Natural killer cell (primary cell): ENCODE measurements around the gene STAC. TPM values are rescaled to one million over a fixed set of nuclear protein-coding genes. Genes with fewer than 3 reads are reported as not detected.

ENCODE experiments used
- ATAC-seq, 3 donors: fragments of 150-1000 bp in 2 of 3; fragments of 200-7000 bp in 1 of 3; cut with Tn5 transposase; 1 replicate in 1 of 3; 2 replicates in 2 of 3; pipeline ENCODE4 v1.10.0; 2021; ENCODE audit warnings: mild to moderate bottlenecking in 2 of 3, moderate library complexity in 2 of 3
- DNase-seq, 2 donors: peaks; one replicate each; pipeline versions ENCODE4 v3.0.0 to v3.0.0-alpha.2; 2013 to 2021; ENCODE audit warnings: mixed read lengths in 1 of 2
- H3K27ac ChIP-seq: one replicate; pipeline ENCODE4 v1.5.1; 2013; ENCODE audit warnings: mild to moderate bottlenecking, low read length
- H3K27me3 ChIP-seq: one replicate; pipeline ENCODE4 v1.6.1; 2013; ENCODE audit warnings: low read length; ENCODE audit not compliant: control insufficient read depth, insufficient read depth
- H3K36me3 ChIP-seq: one replicate; pipeline ENCODE4 v1.6.1; 2013; ENCODE audit warnings: low read length; ENCODE audit not compliant: control insufficient read depth, insufficient read depth
- H3K4me1 ChIP-seq: one replicate; pipeline ENCODE4 v1.6.1; 2013; ENCODE audit warnings: low read length; ENCODE audit not compliant: control insufficient read depth, insufficient read depth
- H3K4me3 ChIP-seq: one replicate; pipeline ENCODE4 v1.5.1; 2013; ENCODE audit warnings: low read length
- H3K9me3 ChIP-seq: one replicate; pipeline ENCODE4 v1.6.1; 2013; ENCODE audit warnings: low read length; ENCODE audit not compliant: control insufficient read depth, insufficient read depth
- H3K27ac Mint-ChIP-seq, 2 donors: one replicate each; pipeline ENCODE4 v1.8.0; 2022; ENCODE audit warnings: mild to moderate bottlenecking in 2 of 2, mixed read lengths in 2 of 2, moderate library complexity in 1 of 2
- H3K27me3 Mint-ChIP-seq, 2 donors: one replicate each; pipeline ENCODE4 v1.8.0; 2022; ENCODE audit warnings: low read depth in 2 of 2, mixed read lengths in 2 of 2
- H3K36me3 Mint-ChIP-seq: one replicate; pipeline ENCODE4 v1.8.0; 2022; ENCODE audit warnings: mixed read lengths
- H3K4me1 Mint-ChIP-seq, 2 donors: one replicate each; pipeline ENCODE4 v1.8.0; 2022; ENCODE audit warnings: mixed read lengths in 2 of 2
- H3K4me3 Mint-ChIP-seq: one replicate; pipeline ENCODE4 v1.8.0; 2022; ENCODE audit warnings: mild to moderate bottlenecking, moderate library complexity, mixed read lengths
- H3K9me3 Mint-ChIP-seq, 2 donors: one replicate each; pipeline ENCODE4 v1.8.0; 2022; ENCODE audit warnings: mixed read lengths in 2 of 2
- WGBS: methylation state at CpG from one replicate; pipeline ENCODE4 v1.1.7; 2013; ENCODE audit warnings: missing lambda C conversion rate; ENCODE audit not compliant: insufficient coverage; 5-methylcytosine and 5-hydroxymethylcytosine counted together
- intact Hi-C: fragments of 100-400 bp; cut with micrococcal nuclease; formaldehyde crosslinking; loops from one replicate; pipeline ENCODE4 v1.14.2; 2022
- total RNA-seq, 4 donors: library from RNA; stranded (reverse); fragments of 120-200 nt in 1 of 4; gene quantifications; one replicate each; pipeline versions ENCODE4 v1.2.3 to v1.2.4, GENCODE V29; 2013 to 2022
- TF ChIP-seq, protein P1 (sequence below): fragments of 200-600 bp; IDR thresholded peaks from one replicate; pipeline ENCODE4 v1.8.0; 2022; ENCODE audit warnings: antibody characterized with exemption

Gene STAC
- total RNA-seq, 3 donors from 2014 or later (not counting 1 experiment from before 2014, with no cell fraction given) = not detected

DNA sequence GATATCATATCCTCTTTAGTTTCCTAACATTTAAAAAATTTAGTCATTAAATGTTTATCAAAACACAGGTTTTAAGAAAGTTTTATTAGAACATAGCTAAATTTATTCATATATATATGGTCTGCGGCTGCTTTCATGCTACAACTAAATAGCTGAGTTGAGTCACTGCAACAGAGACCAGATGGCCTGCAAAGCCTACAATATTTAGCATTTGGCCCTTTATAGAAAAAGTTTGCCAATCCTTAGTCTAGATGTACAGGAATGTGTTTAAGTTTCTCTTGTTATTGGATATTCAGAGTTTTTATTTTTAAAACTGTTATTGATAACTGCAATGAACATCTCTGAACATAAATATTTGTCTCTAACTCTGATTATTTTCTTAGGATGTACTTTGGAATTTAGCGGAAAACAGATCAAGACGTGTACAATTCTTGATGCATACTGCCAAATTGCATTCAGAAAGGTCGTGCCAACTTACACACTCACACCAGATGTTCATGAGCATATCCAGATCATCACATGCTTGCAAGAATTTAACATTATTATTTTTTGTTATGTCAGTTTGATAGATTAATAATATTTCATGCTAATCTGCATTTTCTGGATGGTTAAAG lies 157.9 kb downstream of the STAC start:
- no peaks in the 10 kb centered on the region for H3K27me3 Mint-ChIP-seq
- TF ChIP-seq, protein P1, sequence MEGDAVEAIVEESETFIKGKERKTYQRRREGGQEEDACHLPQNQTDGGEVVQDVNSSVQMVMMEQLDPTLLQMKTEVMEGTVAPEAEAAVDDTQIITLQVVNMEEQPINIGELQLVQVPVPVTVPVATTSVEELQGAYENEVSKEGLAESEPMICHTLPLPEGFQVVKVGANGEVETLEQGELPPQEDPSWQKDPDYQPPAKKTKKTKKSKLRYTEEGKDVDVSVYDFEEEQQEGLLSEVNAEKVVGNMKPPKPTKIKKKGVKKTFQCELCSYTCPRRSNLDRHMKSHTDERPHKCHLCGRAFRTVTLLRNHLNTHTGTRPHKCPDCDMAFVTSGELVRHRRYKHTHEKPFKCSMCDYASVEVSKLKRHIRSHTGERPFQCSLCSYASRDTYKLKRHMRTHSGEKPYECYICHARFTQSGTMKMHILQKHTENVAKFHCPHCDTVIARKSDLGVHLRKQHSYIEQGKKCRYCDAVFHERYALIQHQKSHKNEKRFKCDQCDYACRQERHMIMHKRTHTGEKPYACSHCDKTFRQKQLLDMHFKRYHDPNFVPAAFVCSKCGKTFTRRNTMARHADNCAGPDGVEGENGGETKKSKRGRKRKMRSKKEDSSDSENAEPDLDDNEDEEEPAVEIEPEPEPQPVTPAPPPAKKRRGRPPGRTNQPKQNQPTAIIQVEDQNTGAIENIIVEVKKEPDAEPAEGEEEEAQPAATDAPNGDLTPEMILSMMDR = no peak

DNA sequence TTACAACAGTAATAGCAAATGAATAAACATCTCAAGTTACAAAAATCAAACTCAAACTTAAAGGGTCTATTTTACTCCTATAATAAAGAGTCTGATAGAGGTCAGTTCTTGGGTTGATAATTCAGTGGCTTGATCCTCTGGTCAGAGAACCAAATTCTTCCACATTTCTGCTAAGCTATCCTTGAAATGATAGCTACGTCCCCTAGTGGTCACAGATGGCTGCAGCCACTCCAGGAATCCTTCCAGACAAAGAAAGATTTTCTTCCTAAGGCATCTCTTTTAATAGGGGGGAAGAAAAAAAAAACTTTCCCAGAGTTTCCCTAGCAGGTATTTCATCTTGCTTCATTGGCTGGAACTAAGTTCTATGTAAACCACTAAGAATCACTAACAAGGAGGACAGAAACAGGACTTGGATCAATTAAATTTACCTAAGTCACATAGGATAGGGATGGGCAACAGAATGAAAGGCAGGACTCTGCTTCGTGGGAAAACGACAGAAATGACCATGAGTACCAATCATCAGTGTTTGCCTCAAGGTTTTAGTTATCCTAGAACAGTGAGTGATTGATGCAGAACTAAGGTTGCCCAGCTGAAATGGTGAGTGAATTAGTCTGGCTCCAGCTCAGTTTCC lies 160.7 kb downstream of the STAC start:
- intact Hi-C loops = no loop called here
- Mint-ChIP-seq H3K27ac (no peak overlapping the region), H3K4me1 (no peaks in the 10 kb centered on the region), H3K27me3 (no peaks in the 10 kb centered on the region), H3K9me3 (no peaks in the 10 kb centered on the region), H3K36me3 (no peaks in the 10 kb centered on the region), H3K4me3 (no peak overlapping the region)
- no peaks in the 10 kb centered on the region for H3K9me3 ChIP-seq
- H3K4me1 ChIP-seq = no peaks in the 10 kb centered on the region
- H3K4me3 ChIP-seq = no peak overlapping the region
- H3K27ac ChIP-seq = no peak overlapping the region
- 44% methylated on average over 3 of the region's 3 CpGs for WGBS
- no peaks in the 10 kb centered on the region for H3K36me3 ChIP-seq
- H3K27me3 ChIP-seq = no peaks in the 10 kb centered on the region
- TF ChIP-seq, protein P1 = no peak
- ATAC-seq = no peak
- no peak for DNase-seq

More for the DNA sequence above, 157.9 kb downstream of the STAC start:
- no peaks in the 10 kb centered on the region for H3K9me3 ChIP-seq
- no peak overlapping the region for H3K27ac Mint-ChIP-seq
- no peaks in the 10 kb centered on the region for H3K4me1 Mint-ChIP-seq
- WGBS = 85% methylated on average over 4 of the region's 4 CpGs
- H3K27ac ChIP-seq = no peak overlapping the region
- ATAC-seq (no peak), DNase-seq (no peak)
- H3K4me1 ChIP-seq = no peaks in the 10 kb centered on the region
- no peak overlapping the region for H3K4me3 ChIP-seq
- intact Hi-C loops = no loop called here
- H3K36me3 ChIP-seq = no peaks in the 10 kb centered on the region
- H3K36me3 Mint-ChIP-seq = no peaks in the 10 kb centered on the region
- H3K9me3 Mint-ChIP-seq = no peaks in the 10 kb centered on the region
- no peak overlapping the region for H3K4me3 Mint-ChIP-seq
- no peaks in the 10 kb centered on the region for H3K27me3 ChIP-seq

DNA sequence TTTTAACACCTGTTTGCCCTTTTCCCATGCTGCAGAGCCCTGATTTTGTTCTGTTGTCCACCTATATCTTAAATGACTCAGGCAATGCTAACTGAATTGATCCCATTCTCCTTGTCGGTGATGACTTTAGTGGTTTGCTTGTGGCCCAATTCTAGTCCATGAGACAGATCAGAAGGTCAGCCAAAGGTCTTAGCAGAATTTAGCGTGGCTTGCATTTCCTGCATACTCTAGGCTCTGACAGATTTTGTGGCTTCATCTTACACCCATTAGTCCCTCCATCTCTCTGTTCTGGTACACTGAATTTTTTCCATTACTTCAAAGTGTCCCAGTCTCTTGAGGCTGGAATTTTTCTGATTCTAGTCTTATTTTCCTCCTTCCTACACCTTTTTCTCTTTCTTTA lies 161.9 kb downstream of the STAC start:
- no peaks in the 10 kb centered on the region for H3K27me3 Mint-ChIP-seq
- Histone ChIP-seq H3K36me3 (no peaks in the 10 kb centered on the region), H3K9me3 (no peaks in the 10 kb centered on the region), H3K4me3 (no peak overlapping the region), H3K27ac (no peak overlapping the region), H3K27me3 (no peaks in the 10 kb centered on the region), H3K4me1 (no peaks in the 10 kb centered on the region)
- H3K4me1 Mint-ChIP-seq = no peaks in the 10 kb centered on the region
- no peak overlapping the region for H3K27ac Mint-ChIP-seq
- no peaks in the 10 kb centered on the region for H3K9me3 Mint-ChIP-seq
- intact Hi-C loops = no loop called here
- 39% methylated on average over 2 of the region's 2 CpGs for whole genome bisulfite sequencing
- ATAC-seq (no peak), DNase-seq (no peak)
- H3K4me3 Mint-ChIP-seq = no peak overlapping the region
- no peaks in the 10 kb centered on the region for H3K36me3 Mint-ChIP-seq
- TF ChIP-seq, protein P1 = no peak
